IMR-90 (cell line): ENCODE results near the gene PHKB. TPM values are rescaled to one million over a fixed set of nuclear protein-coding genes. Genes with fewer than 3 reads are reported as not detected.

Source experiments
- ATAC-seq: fragments of 200-7000 bp; cut with Tn5 transposase; 2 replicates; pipeline ENCODE4 v1.9.1; 2020; ENCODE audit warnings: low read depth, mild to moderate bottlenecking, moderate library complexity
- BruUV-seq: library from RNA; stranded (reverse); fragments of 400-500 nt; replicated peaks from 2 replicates; lab custom pipeline; 2021; lab: Mats Ljungman, UMichigan
- CTCF ChIA-PET: fragments of 300-600 bp; formaldehyde crosslinking; extraction: SDS; loops from one replicate; lab custom pipeline; 2021; ENCODE audit warnings: antibody characterized with exemption; lab: Yijun Ruan, JAX
- POLR2A ChIA-PET: fragments of 300-600 bp; sonication (Branson Sonifier 250); formaldehyde crosslinking; loops from one replicate; lab custom pipeline; 2022; ENCODE audit warnings: antibody characterized with exemption; ENCODE audit not compliant: unreplicated experiment; lab: Charles Lee
- DNase-seq: peaks from one replicate; pipeline ENCODE4 v3.0.0; 2013
- H2AFZ ChIP-seq: replicated peaks from 2 replicates; pipeline ENCODE3; 2013; ENCODE audit warnings: low read length, mild to moderate bottlenecking; ENCODE audit not compliant: poor library complexity
- H2AK5ac ChIP-seq: 2 replicates; pipeline ENCODE4 v1.6.1; 2013; ENCODE audit warnings: low read depth, low read length, inconsistent platforms
- H2AK9ac ChIP-seq: replicated peaks from 2 replicates; pipeline ENCODE3; 2013; ENCODE audit warnings: mild to moderate bottlenecking, low read depth, low read length, moderate library complexity; ENCODE audit not compliant: poor library complexity
- H2BK120ac ChIP-seq: 2 replicates; pipeline ENCODE4 v1.6.1; 2013; ENCODE audit warnings: low read depth, low read length, inconsistent platforms
- H2BK15ac ChIP-seq: 3 replicates; pipeline ENCODE4 v1.6.1; 2013; ENCODE audit warnings: low read depth, low read length, inconsistent platforms
- H2BK20ac ChIP-seq: 2 replicates; pipeline ENCODE4 v1.6.1; 2013; ENCODE audit warnings: low read depth, mild to moderate bottlenecking, inconsistent platforms, low read length, moderate library complexity
- H2BK5ac ChIP-seq: 2 replicates; pipeline ENCODE4 v1.6.1; 2013; ENCODE audit warnings: mild to moderate bottlenecking, low read depth, low read length, inconsistent platforms; ENCODE audit not compliant: poor library complexity, severe bottlenecking
- H3K14ac ChIP-seq: replicated peaks from 2 replicates; pipeline ENCODE4 v1.6.1; 2013; ENCODE audit warnings: low read depth, low read length, inconsistent platforms
- H3K18ac ChIP-seq: 2 replicates; pipeline ENCODE4 v1.6.1; 2013; ENCODE audit warnings: low read depth, low read length, control low read depth
- H3K23ac ChIP-seq: 2 replicates; pipeline ENCODE4 v1.6.1; 2013; ENCODE audit warnings: low read depth, low read length, inconsistent platforms
- H3K27ac ChIP-seq: 2 replicates; pipeline ENCODE4 v1.5.1; 2013; ENCODE audit warnings: mild to moderate bottlenecking, control low read depth, low read length; ENCODE audit not compliant: insufficient read depth
- H3K27me3 ChIP-seq: 2 replicates; pipeline ENCODE4 v1.6.1; 2013; ENCODE audit warnings: low read length; ENCODE audit not compliant: control insufficient read depth, insufficient read depth
- H3K36me3 ChIP-seq: 2 replicates; pipeline ENCODE4 v1.6.1; 2013; ENCODE audit warnings: low read length, mixed read lengths; ENCODE audit not compliant: control insufficient read depth, insufficient read depth
- H3K4ac ChIP-seq: 2 replicates; pipeline ENCODE4 v1.6.1; 2013; ENCODE audit warnings: low read depth, low read length, inconsistent platforms
- H3K4me1 ChIP-seq: 2 replicates; pipeline ENCODE4 v1.6.1; 2013; ENCODE audit warnings: low read length, mixed read lengths; ENCODE audit not compliant: control insufficient read depth, insufficient read depth
- H3K4me2 ChIP-seq: 2 replicates; pipeline ENCODE4 v1.6.1; 2013; ENCODE audit warnings: low read depth, mild to moderate bottlenecking, control low read depth, low read length, moderate library complexity
- H3K4me3 ChIP-seq: 2 replicates; pipeline ENCODE4 v1.5.1; 2013; ENCODE audit warnings: low read depth, mild to moderate bottlenecking, control low read depth, low read length, moderate library complexity; ENCODE audit not compliant: insufficient read depth
- H3K56ac ChIP-seq: 2 replicates; pipeline ENCODE4 v1.6.1; 2013; ENCODE audit warnings: low read length, inconsistent platforms; ENCODE audit not compliant: insufficient read depth; ENCODE audit errors: extremely low read depth
- H3K79me1 ChIP-seq, 2 experiments: 2 replicates each; pipeline ENCODE4 v1.6.1; 2013; ENCODE audit warnings: low read length in 2 of 2, inconsistent platforms in 1 of 2, low read depth in 1 of 2
- H3K9ac ChIP-seq: 2 replicates; pipeline ENCODE4 v1.6.1; 2013; ENCODE audit warnings: low read depth, low read length, control low read depth
- H3K9me1 ChIP-seq: 2 replicates; pipeline ENCODE4 v1.6.1; 2013; ENCODE audit warnings: low read length, inconsistent platforms; ENCODE audit not compliant: insufficient read depth
- H3K9me3 ChIP-seq: 2 replicates; pipeline ENCODE4 v1.6.1; 2013; ENCODE audit warnings: low read length; ENCODE audit not compliant: control insufficient read depth, insufficient read depth
- H4K20me1 ChIP-seq: 2 replicates; pipeline ENCODE4 v1.6.1; 2013; ENCODE audit warnings: low read length, inconsistent platforms; ENCODE audit not compliant: insufficient read depth
- H4K5ac ChIP-seq: 2 replicates; pipeline ENCODE4 v1.6.1; 2013; ENCODE audit warnings: mild to moderate bottlenecking, low read depth, low read length, control low read depth
- H4K8ac ChIP-seq, 2 experiments: 2 replicates each; pipeline ENCODE4 v1.6.1; 2013; ENCODE audit warnings: low read depth in 2 of 2, low read length in 2 of 2, control low read depth in 1 of 2, inconsistent platforms in 1 of 2
- H4K91ac ChIP-seq: 2 replicates; pipeline ENCODE4 v1.6.1; 2013; ENCODE audit warnings: low read depth, low read length, inconsistent platforms; ENCODE audit not compliant: insufficient read depth
- BHLHE40 ChIP-seq: fragments of 150-350 bp; IDR thresholded peaks from 2 replicates; pipeline ENCODE4 v1.6.1; 2016; ENCODE audit warnings: mild to moderate bottlenecking, low read depth, low read length
- CEBPB ChIP-seq: IDR thresholded peaks from 2 replicates; pipeline ENCODE4 v1.6.1; 2012; ENCODE audit warnings: low read depth, low read length, improper control_type of control experiment
- CHD1 ChIP-seq: IDR thresholded peaks from 2 replicates; pipeline ENCODE4 v1.6.1; 2012; ENCODE audit warnings: low read depth, low read length, improper control_type of control experiment
- CTCF ChIP-seq: conservative IDR thresholded peaks from 2 replicates; pipeline ENCODE4 v1.5.1; 2012; ENCODE audit warnings: mild to moderate bottlenecking, low read depth, low read length, improper control_type of control experiment
- ELK1 ChIP-seq: fragments of 150-350 bp; IDR thresholded peaks from 2 replicates; pipeline ENCODE4 v1.6.1; 2016; ENCODE audit warnings: low read depth, mild to moderate bottlenecking, low read length, moderate library complexity, borderline replicate concordance
- FOS ChIP-seq: fragments of 150-350 bp; IDR thresholded peaks from 2 replicates; pipeline ENCODE4 v1.6.1; 2016; ENCODE audit warnings: low read depth, low read length
- MAFK ChIP-seq: IDR thresholded peaks from 2 replicates; pipeline ENCODE4 v1.6.1; 2012; ENCODE audit warnings: low read depth, low read length, improper control_type of control experiment
- MAZ ChIP-seq: IDR thresholded peaks from 2 replicates; pipeline ENCODE4 v1.6.1; 2012; ENCODE audit warnings: low read depth, mild to moderate bottlenecking, low read length, improper control_type of control experiment, moderate library complexity, borderline replicate concordance
- MXI1 ChIP-seq: IDR thresholded peaks from 2 replicates; pipeline ENCODE4 v1.6.1; 2012; ENCODE audit warnings: low read depth, mild to moderate bottlenecking, low read length, moderate library complexity, borderline replicate concordance
- NFE2L2 ChIP-seq: fragments of 150-350 bp; IDR thresholded peaks from 2 replicates; pipeline ENCODE4 v1.6.1; 2016; ENCODE audit warnings: low read depth, mild to moderate bottlenecking, low read length
- POLR2A ChIP-seq: IDR thresholded peaks from 2 replicates; pipeline ENCODE4 v1.6.1; 2012; ENCODE audit warnings: mild to moderate bottlenecking, low read depth, low read length
- RAD21 ChIP-seq: IDR thresholded peaks from 2 replicates; pipeline ENCODE4 v1.6.1; 2012; ENCODE audit warnings: low read length, improper control_type of control experiment
- RCOR1 ChIP-seq: IDR thresholded peaks from 2 replicates; pipeline ENCODE4 v1.6.1; 2012; ENCODE audit warnings: mild to moderate bottlenecking, low read length, improper control_type of control experiment; ENCODE audit not compliant: insufficient replicate concordance
- RFX5 ChIP-seq: IDR thresholded peaks from 2 replicates; pipeline ENCODE4 v1.8.0; 2012; ENCODE audit warnings: low read depth, mild to moderate bottlenecking, low read length, moderate library complexity
- SMC3 ChIP-seq: fragments of 150-350 bp; IDR thresholded peaks from 2 replicates; pipeline ENCODE4 v1.6.1; 2016; ENCODE audit warnings: low read depth, mild to moderate bottlenecking, antibody characterized with exemption, low read length, moderate library complexity
- USF2 ChIP-seq: fragments of 150-350 bp; IDR thresholded peaks from 2 replicates; pipeline ENCODE4 v1.6.1; 2017; ENCODE audit warnings: mild to moderate bottlenecking, antibody characterized with exemption, low read length, low read depth
- WGBS, 2 experiments: methylation state at CpG; one replicate each; pipeline versions ENCODE4 v1.1.5 to v1.1.7; 2013; ENCODE audit warnings: missing lambda C conversion rate in 2 of 2; ENCODE audit not compliant: insufficient read length in 1 of 2; ENCODE audit errors: extremely low coverage in 2 of 2; 5-methylcytosine and 5-hydroxymethylcytosine counted together
- dilution Hi-C: fragments of 300-500 bp; cut with HindIII; formaldehyde crosslinking; loops from one replicate; pipeline ENCODE4 v1.14.3; 2018; ENCODE audit warnings: low sequenced_read_pairs; ENCODE audit not compliant: unreplicated experiment
- in situ Hi-C: fragments of 300-500 bp; cut with MboI; formaldehyde crosslinking; loops from 3 replicates; pipeline ENCODE4 v1.14.3; 2019; ENCODE audit warnings: low sequenced_read_pairs, inconsistent platforms, mixed read lengths
- intact Hi-C: fragments of 100-400 bp; cut with micrococcal nuclease; formaldehyde crosslinking; loops from 2 replicates; pipeline ENCODE4 v1.10.0; 2022
- polyA plus RNA-seq, 3 experiments: library from polyadenylated mRNA; depleted of rRNA; stranded (reverse); fragments of >200 nt; gene quantifications; 2 replicates each; pipeline ENCODE4 v1.2.3, GENCODE V29; 2012; ENCODE audit warnings: low replicate concordance in 1 of 3
- total RNA-seq: library from RNA; depleted of rRNA; stranded (reverse); fragments of >200 nt; gene quantifications from 2 replicates; pipeline ENCODE4 v1.2.3, GENCODE V29; 2012

Gene PHKB
- total and polyA plus RNA-seq, 2 of the 4 experiments (the other 2 are of a cell fraction) = 24.2 to 58.6 TPM

GRCh38 chr16:47424846-47425245 lies 36.3 kb upstream of the PHKB start:
- no peaks in the 10 kb centered on the region for H3K9me3 ChIP-seq
- H3K27me3 ChIP-seq = no peaks in the 10 kb centered on the region
- no peaks in the 10 kb centered on the region for H4K20me1 ChIP-seq
- DNase-seq (no peak), ATAC-seq (no peak)
- no peak overlapping the region for H3K27ac ChIP-seq
- ChIA-PET CTCF (no interaction called here), POLR2A (no interaction called here)
- H3K14ac ChIP-seq = no peak overlapping the region
- H3K9me1 ChIP-seq = no peaks in the 10 kb centered on the region
- H4K5ac ChIP-seq = no peak overlapping the region
- H3K9ac ChIP-seq = no peak overlapping the region
- no peaks in the 10 kb centered on the region for H3K4me1 ChIP-seq
- 97% methylated on average over 4 of the region's 13 CpGs; no CpG with 5 or more reads in 1 of the 2 experiments for WGBS, 2 experiments
- H2BK120ac ChIP-seq = no peak overlapping the region
- H3K4me3 ChIP-seq = no peak overlapping the region
- no peak overlapping the region for H2AFZ ChIP-seq
- H3K36me3 ChIP-seq = peaks cover 16% of the 10 kb centered on the region
- dilution Hi-C loops (no loop called here), in situ Hi-C loops (no loop called here), intact Hi-C loops (no loop called here)
- H2BK15ac ChIP-seq = no peak overlapping the region
- H3K23ac ChIP-seq = no peak overlapping the region
- no peak overlapping the region for H3K56ac ChIP-seq
- TF ChIP-seq SMC3 = no peak
- TF ChIP-seq RFX5 = no peak
- no peak for TF ChIP-seq POLR2A
- TF ChIP-seq CEBPB = no peak
- no peak for TF ChIP-seq ELK1
- no peak for TF ChIP-seq FOS
- TF ChIP-seq NFE2L2 = no peak
- no peak for TF ChIP-seq MAZ
- no peak for TF ChIP-seq MAFK
- no peak for TF ChIP-seq RCOR1
- no peak for TF ChIP-seq RAD21
- no peak for TF ChIP-seq CTCF
- TF ChIP-seq USF2 = no peak
- TF ChIP-seq BHLHE40 = no peak
- no peak for TF ChIP-seq MXI1
- no peak for TF ChIP-seq CHD1
- H2AK5ac ChIP-seq = no peak overlapping the region
- H3K4me2 ChIP-seq = no peak overlapping the region
- H2BK20ac ChIP-seq = no peak overlapping the region
- BruUV-seq = no TSS peak
- H3K79me1 ChIP-seq = no peaks in the 10 kb centered on the region
- no peak overlapping the region for H3K18ac ChIP-seq
- H3K4ac ChIP-seq = no peak overlapping the region
- H4K8ac ChIP-seq = no peak overlapping the region
- no peak overlapping the region for H4K91ac ChIP-seq
- no peak overlapping the region for H2AK9ac ChIP-seq
- H2BK5ac ChIP-seq = no peak overlapping the region
